T47D (cell line): Measurements from ENCODE around the gene PNPO.
"Not testable (repeated sequence)": the region's sequence is repeated elsewhere in the genome, so short reads cannot be mapped to it uniquely, and the experiment has no call there.

Source experiments
- DNase-seq, 2 experiments: peaks; one replicate each; pipeline versions ENCODE4 v3.0.0 to v3.0.0-alpha.2; 2011 to 2012; ENCODE audit warnings: low read depth in 1 of 2, low spot score in 1 of 2
- JUND ChIP-seq: IDR thresholded peaks from 2 replicates; pipeline ENCODE4 v1.6.1; 2012; ENCODE audit warnings: low read depth
- in situ Hi-C: cut with HindIII; loops from 2 replicates; pipeline ENCODE4 v1.10.0; 2016; ENCODE audit warnings: low sequenced_read_pairs, low pct_unique_long_range_greater_than_20kb

The PNPO gene

GRCh38 chr17:47978324-47978723 is 37.0 kb downstream of the PNPO start:
- in situ Hi-C loops: no loop called here
- no peak for TF ChIP-seq JUND
- DNase-seq: peak; percentile 65 to 72

- in situ Hi-C loops: no loop called here
- no peak for TF ChIP-seq JUND
- no peak for DNase-seq
Observed at GRCh38 chr17:47980541-47980940, 39.2 kb downstream of the PNPO start.

GRCh38 chr17:47981462-47981861 is 40.1 kb downstream of the PNPO start:
- in situ Hi-C loops: no loop called here
- no peak for TF ChIP-seq JUND
- DNase-seq: no peak

GRCh38 chr17:47982091-47982617 is 40.8 kb downstream of the PNPO start:
- no peak for DNase-seq
- TF ChIP-seq JUND: no peak
- in situ Hi-C loops: no loop called here

GRCh38 chr17:47982645-47983390 is 41.4 kb downstream of the PNPO start:
- DNase-seq: no peak
- in situ Hi-C loops: no loop called here
- no peak for TF ChIP-seq JUND

- TF ChIP-seq JUND: no peak
- DNase-seq: no peak
- in situ Hi-C loops: no loop called here
Observed at GRCh38 chr17:47983492-47984223, 42.3 kb downstream of the PNPO start.

- no peak for TF ChIP-seq JUND
- DNase-seq: no peak
- in situ Hi-C loops: no loop called here
Observed at GRCh38 chr17:47986520-47986919, 45.1 kb downstream of the PNPO start.

- in situ Hi-C loops: no loop called here
- peak; percentile 48 to 55 for DNase-seq
- no peak for TF ChIP-seq JUND
Observed at GRCh38 chr17:47987240-47987835, 46.0 kb downstream of the PNPO start.

- in situ Hi-C loops, DNase-seq: not testable (repeated sequence)
Observed at GRCh38 chr17:47988445-47988844, 47.1 kb downstream of the PNPO start.

- DNase-seq: no peak
- TF ChIP-seq JUND: no peak
- in situ Hi-C loops: no loop called here
Observed at GRCh38 chr17:47989159-47989558, 47.8 kb downstream of the PNPO start.

GRCh38 chr17:47989700-47990099 is 48.3 kb downstream of the PNPO start:
- TF ChIP-seq JUND: no peak
- in situ Hi-C loops: no loop called here
- no peak for DNase-seq

GRCh38 chr17:47990962-47991731 is 49.8 kb downstream of the PNPO start:
- no peak for DNase-seq
- in situ Hi-C loops: no loop called here
- no peak for TF ChIP-seq JUND
